HepG2 (cell line): ENCODE measurements around the gene ANKRD40. TPM values are rescaled to one million over a fixed set of nuclear protein-coding genes. Genes with fewer than 3 reads are reported as not detected.

Experiments used
- GABPB1 ChIP-seq: IDR thresholded peaks from 2 replicates; pipeline ENCODE4 v1.6.1; 2016; ENCODE audit warnings: mild to moderate bottlenecking, missing genetic modification reagents, moderate library complexity, missing compliant biosample characterization
- MAF1 ChIP-seq: sonication (generic); formaldehyde crosslinking; IDR thresholded peaks from 2 replicates; pipeline ENCODE4 v1.5.0; 2020; ENCODE audit warnings: missing genetic modification reagents, borderline replicate concordance
- RFXANK ChIP-seq: IDR thresholded peaks from 2 replicates; pipeline ENCODE4 v1.6.1; 2016
- SP2 ChIP-seq: sonication (generic); formaldehyde crosslinking; IDR thresholded peaks from 2 replicates; pipeline ENCODE4 v1.5.1; 2020; ENCODE audit warnings: mild to moderate bottlenecking, missing genetic modification reagents
- SRSF1 ChIP-seq: fragments of 200-400 bp; formaldehyde crosslinking; optimal IDR thresholded peaks from 2 replicates; pipeline ENCODE3; 2017; ENCODE audit warnings: mild to moderate bottlenecking, low read depth, low read length, moderate library complexity
- TGIF2 ChIP-seq: IDR thresholded peaks from 2 replicates; pipeline ENCODE4 v1.6.1; 2016; ENCODE audit warnings: control low read depth, missing compliant biosample characterization
- TP53 ChIP-seq: sonication (generic); formaldehyde crosslinking; conservative IDR thresholded peaks from 2 replicates; pipeline ENCODE4 v1.4.0; 2020; ENCODE audit warnings: missing genetic modification reagents
- ZC3H13 ChIP-seq: sonication (generic); formaldehyde crosslinking; IDR thresholded peaks from 2 replicates; pipeline ENCODE4 v1.8.1; 2023; ENCODE audit warnings: mild to moderate bottlenecking, missing genetic modification reagents, moderate library complexity
- ZFP36L1 ChIP-seq: sonication (generic); formaldehyde crosslinking; IDR thresholded peaks from 2 replicates; pipeline ENCODE4 v1.8.0; 2022; ENCODE audit warnings: mild to moderate bottlenecking, missing genetic modification reagents, moderate library complexity
- ZFP41 ChIP-seq: sonication (generic); formaldehyde crosslinking; IDR thresholded peaks from 2 replicates; pipeline ENCODE4 v1.4.0; 2020; ENCODE audit warnings: mild to moderate bottlenecking, missing genetic modification reagents, borderline replicate concordance
- ZFP90 ChIP-seq: sonication (generic); formaldehyde crosslinking; IDR thresholded peaks from 2 replicates; pipeline ENCODE4 v1.8.0; 2022; ENCODE audit warnings: missing genetic modification reagents, mild to moderate bottlenecking, inconsistent platforms, borderline replicate concordance
- ZMYM4 ChIP-seq: sonication (generic); formaldehyde crosslinking; IDR thresholded peaks from 2 replicates; pipeline ENCODE4 v1.8.1; 2023; ENCODE audit warnings: mild to moderate bottlenecking, missing genetic modification reagents
- ZNF720 ChIP-seq: sonication (generic); formaldehyde crosslinking; IDR thresholded peaks from 2 replicates; pipeline ENCODE4 v1.4.0; 2020; ENCODE audit warnings: missing genetic modification reagents
- ZNF891 ChIP-seq: sonication (generic); formaldehyde crosslinking; IDR thresholded peaks from 2 replicates; pipeline ENCODE4 v1.5.0; 2020; ENCODE audit warnings: mild to moderate bottlenecking, missing genetic modification reagents
- ZSCAN31 ChIP-seq: sonication (generic); formaldehyde crosslinking; IDR thresholded peaks from 2 replicates; pipeline ENCODE4 v1.5.0; 2020; ENCODE audit warnings: low read depth, mild to moderate bottlenecking, missing genetic modification reagents
- polyA plus RNA-seq, 8 experiments: library from polyadenylated mRNA; depleted of rRNA in 3 of 8; stranded (reverse) in 7 of 8; unstranded in 1 of 8; fragments of >200 nt; fragmentation: Illumina TruSeq in 4 of 8; extraction: Trizol in 4 of 8; gene quantifications; 2 replicates each; pipeline versions ENCODE4 v1.2.1 to v1.2.3, GENCODE V29; 2011 to 2016; ENCODE audit warnings: low read depth in 4 of 8, missing spikeins in 1 of 8, mixed read lengths in 1 of 8; ENCODE audit not compliant: insufficient read depth in 1 of 8
- total RNA-seq, 5 experiments: library from RNA; depleted of rRNA; stranded (reverse); fragments of >200 nt; fragmentation: Illumina TruSeq; extraction: Trizol; gene quantifications; 2 replicates each; pipeline ENCODE4 v1.2.3, GENCODE V29; 2016; ENCODE audit warnings: low read depth in 1 of 5
- TF ChIP-seq, protein P1 (sequence below): sonication (generic); formaldehyde crosslinking; IDR thresholded peaks from 2 replicates; pipeline ENCODE4 v1.5.1; 2020; ENCODE audit warnings: mild to moderate bottlenecking, missing genetic modification reagents
- TF ChIP-seq, protein P2 (sequence below): sonication (generic); formaldehyde crosslinking; IDR thresholded peaks from 2 replicates; pipeline ENCODE4 v1.5.0; 2020; ENCODE audit warnings: mild to moderate bottlenecking, missing genetic modification reagents, moderate library complexity
- TF ChIP-seq, protein P3 (sequence below): sonication (generic); formaldehyde crosslinking; IDR thresholded peaks from 2 replicates; pipeline ENCODE4 v1.4.0; 2020; ENCODE audit warnings: mild to moderate bottlenecking, missing genetic modification reagents

Gene ANKRD40
- total and polyA plus RNA-seq, 2 of the 13 experiments (the other 11 are each of a cell fraction or from before 2014, with no cell fraction given), result 35.0 to 46.4 TPM

DNA sequence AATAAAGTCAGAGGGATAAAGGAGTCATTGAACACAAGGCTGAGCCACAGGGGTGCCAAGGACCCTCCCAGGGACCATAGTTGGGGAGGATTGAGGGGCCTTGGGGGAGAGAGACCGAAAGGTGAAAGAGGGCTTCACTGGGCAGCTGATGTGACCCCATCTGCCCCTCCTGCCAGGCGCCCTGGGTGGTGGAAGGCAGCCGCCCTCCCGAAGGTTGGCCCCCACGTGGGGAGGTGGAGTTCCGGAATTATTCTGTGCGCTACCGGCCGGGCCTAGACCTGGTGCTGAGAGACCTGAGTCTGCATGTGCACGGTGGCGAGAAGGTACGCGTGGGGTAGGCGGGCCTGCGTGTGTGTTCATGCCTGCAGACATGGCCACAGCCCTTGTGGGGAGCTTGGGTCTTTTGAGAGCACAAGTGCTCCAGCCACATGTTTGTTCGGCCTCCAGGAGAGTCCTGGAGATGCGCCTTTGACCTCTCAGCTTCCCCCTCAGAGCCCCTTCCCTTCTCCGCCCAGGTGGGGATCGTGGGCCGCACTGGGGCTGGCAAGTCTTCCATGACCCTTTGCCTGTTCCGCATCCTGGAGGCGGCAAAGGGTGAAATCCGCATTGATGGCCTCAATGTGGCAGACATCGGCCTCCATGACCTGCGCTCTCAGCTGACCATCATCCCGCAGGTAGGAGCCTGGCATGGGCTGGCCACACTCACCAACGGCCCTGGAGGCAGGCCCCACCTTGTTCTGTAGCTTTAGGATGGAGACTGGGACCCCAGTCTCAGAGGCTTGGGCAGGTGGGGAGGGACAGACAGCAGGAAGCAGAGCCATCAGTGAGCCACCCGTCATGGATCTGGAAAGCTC, 24.1 kb downstream of the ANKRD40 start (continued):
- TF ChIP-seq, protein P1, sequence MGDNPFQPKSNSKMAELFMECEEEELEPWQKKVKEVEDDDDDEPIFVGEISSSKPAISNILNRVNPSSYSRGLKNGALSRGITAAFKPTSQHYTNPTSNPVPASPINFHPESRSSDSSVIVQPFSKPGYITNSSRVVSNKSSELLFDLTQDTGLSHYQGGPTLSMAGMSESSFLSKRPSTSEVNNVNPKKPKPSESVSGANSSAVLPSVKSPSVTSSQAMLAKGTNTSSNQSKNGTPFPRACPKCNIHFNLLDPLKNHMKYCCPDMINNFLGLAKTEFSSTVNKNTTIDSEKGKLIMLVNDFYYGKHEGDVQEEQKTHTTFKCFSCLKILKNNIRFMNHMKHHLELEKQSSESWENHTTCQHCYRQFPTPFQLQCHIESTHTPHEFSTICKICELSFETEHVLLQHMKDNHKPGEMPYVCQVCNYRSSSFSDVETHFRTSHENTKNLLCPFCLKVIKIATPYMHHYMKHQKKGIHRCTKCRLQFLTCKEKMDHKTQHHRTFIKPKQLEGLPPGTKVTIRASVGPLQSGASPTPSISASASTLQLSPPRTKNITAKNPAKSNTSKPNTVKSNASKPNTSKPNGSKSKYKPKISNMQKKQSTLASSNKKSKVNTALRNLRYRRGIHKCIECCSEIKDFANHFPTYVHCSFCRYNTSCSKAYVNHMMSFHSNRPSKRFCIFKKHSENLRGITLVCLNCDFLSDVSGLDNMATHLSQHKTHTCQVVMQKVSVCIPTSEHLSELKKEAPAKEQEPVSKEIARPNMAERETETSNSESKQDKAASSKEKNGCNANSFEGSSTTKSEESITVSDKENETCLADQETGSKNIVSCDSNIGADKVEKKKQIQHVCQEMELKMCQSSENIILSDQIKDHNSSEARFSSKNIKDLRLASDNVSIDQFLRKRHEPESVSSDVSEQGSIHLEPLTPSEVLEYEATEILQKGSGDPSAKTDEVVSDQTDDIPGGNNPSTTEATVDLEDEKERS (CRISPR knock-in tag), result 0 out of 2 replicates have a peak, but pooled peaks have one; percentile 52
- TF ChIP-seq RFXANK (CRISPR knock-in tag), result no peak
- peak; percentile 14; the same call in 1 of the 2 replicates for TF ChIP-seq ZMYM4 (CRISPR knock-in tag)
- 0 out of 2 replicates have a peak, but pooled peaks have one; percentile 18 for TF ChIP-seq ZFP41 (CRISPR knock-in tag)
- TF ChIP-seq SP2, result no peak
- peak; percentile 48 for TF ChIP-seq SRSF1
- TF ChIP-seq, protein P2, sequence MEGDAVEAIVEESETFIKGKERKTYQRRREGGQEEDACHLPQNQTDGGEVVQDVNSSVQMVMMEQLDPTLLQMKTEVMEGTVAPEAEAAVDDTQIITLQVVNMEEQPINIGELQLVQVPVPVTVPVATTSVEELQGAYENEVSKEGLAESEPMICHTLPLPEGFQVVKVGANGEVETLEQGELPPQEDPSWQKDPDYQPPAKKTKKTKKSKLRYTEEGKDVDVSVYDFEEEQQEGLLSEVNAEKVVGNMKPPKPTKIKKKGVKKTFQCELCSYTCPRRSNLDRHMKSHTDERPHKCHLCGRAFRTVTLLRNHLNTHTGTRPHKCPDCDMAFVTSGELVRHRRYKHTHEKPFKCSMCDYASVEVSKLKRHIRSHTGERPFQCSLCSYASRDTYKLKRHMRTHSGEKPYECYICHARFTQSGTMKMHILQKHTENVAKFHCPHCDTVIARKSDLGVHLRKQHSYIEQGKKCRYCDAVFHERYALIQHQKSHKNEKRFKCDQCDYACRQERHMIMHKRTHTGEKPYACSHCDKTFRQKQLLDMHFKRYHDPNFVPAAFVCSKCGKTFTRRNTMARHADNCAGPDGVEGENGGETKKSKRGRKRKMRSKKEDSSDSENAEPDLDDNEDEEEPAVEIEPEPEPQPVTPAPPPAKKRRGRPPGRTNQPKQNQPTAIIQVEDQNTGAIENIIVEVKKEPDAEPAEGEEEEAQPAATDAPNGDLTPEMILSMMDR (CRISPR knock-in tag), result 0 out of 2 replicates have a peak, but pooled peaks have one; percentile 1
- TF ChIP-seq, protein P3, sequence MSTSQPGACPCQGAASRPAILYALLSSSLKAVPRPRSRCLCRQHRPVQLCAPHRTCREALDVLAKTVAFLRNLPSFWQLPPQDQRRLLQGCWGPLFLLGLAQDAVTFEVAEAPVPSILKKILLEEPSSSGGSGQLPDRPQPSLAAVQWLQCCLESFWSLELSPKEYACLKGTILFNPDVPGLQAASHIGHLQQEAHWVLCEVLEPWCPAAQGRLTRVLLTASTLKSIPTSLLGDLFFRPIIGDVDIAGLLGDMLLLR (CRISPR knock-in tag), result peak; percentile 45; the same call in 1 of the 2 replicates
- no peak for TF ChIP-seq TP53 (CRISPR knock-in tag)
- TF ChIP-seq TGIF2 (CRISPR knock-in tag), result no peak
- peak; percentile 35; the same call in 1 of the 2 replicates for TF ChIP-seq GABPB1 (CRISPR knock-in tag)
- TF ChIP-seq MAF1 (CRISPR knock-in tag), result no peak
- no peak for TF ChIP-seq ZNF720
- TF ChIP-seq ZNF891 (CRISPR knock-in tag), result peak; percentile 21
- TF ChIP-seq ZC3H13 (CRISPR knock-in tag), result no peak
- 0 out of 2 replicates have a peak, but pooled peaks have one; percentile 32 for TF ChIP-seq ZSCAN31 (CRISPR knock-in tag)
- TF ChIP-seq ZFP90 (CRISPR knock-in tag), result 0 out of 2 replicates have a peak, but pooled peaks have one; percentile 37
- TF ChIP-seq ZFP36L1, result no peak
